AG10803 (cell line): ENCODE data around the gene ARID1B.
A peak's percentile ranks its signal among the peaks of the same experiment; 100 is the strongest.

ENCODE experiments used
- DNase-seq: peaks from one replicate; pipeline ENCODE4 v3.0.0; 2010; ENCODE audit warnings: low read depth
- H3K4me3 ChIP-seq: 2 replicates; pipeline ENCODE4 v1.5.1; 2011; ENCODE audit warnings: mild to moderate bottlenecking, low read length, control low read depth
- TF ChIP-seq, protein P1 (sequence below): conservative IDR thresholded peaks from 2 replicates; pipeline ENCODE4 v1.5.1; 2011; ENCODE audit warnings: mild to moderate bottlenecking, low read length, control low read depth, inconsistent platforms

ARID1B gene

DNA sequence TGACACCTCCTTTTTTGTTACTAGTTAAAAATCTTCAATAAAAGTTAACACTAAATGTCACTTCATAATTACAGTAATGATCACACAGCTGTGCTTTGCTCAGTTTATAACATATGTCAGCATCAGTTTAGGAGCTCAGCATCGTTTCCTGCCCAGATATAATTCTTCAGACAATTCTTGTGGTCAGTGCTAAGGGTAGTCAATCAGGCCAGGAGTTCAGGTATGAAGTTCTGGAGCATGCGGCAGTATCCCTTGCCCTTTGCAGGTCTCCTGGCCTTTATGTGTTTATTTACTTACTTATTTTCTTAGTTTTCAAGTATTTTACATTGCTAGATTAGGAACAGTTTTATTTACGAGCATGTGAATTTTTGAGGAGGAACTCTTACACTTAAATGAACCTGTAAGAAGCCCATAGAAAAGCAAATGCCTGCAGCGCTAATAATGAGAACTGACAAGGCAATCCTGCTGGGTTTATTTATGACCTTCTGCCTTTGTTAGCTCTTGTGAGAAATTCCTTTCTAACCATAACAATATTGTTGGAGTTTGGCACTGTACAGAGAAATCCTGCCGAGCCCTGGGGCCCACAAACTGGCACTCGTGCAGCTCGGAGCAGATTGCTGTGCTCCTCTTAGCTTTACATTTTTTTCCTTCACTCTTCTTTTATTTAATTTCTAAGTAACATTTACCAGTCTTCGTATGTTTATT is 293.4 kb downstream of the ARID1B start:
- peak; percentile 67 for DNase-seq

DNA sequence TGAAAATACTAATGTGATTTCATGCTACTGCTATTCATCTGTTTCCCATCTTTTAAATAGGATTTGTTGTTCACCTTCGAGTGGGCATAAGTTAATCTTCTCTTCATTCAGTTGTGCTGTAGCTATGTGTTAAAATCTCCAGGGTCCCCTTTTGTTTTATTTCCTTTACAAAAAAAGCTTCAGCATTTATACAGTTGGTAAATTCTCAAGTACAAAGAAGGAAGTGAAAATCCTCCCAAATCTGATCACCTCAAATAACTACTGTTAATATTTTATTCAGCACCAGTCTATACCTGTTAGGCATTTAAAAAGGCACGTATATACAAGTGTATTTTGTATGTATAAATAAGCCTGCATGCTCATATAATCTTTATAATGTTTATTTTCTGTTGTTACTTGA is 294.9 kb downstream of the ARID1B start:
- TF ChIP-seq, protein P1, sequence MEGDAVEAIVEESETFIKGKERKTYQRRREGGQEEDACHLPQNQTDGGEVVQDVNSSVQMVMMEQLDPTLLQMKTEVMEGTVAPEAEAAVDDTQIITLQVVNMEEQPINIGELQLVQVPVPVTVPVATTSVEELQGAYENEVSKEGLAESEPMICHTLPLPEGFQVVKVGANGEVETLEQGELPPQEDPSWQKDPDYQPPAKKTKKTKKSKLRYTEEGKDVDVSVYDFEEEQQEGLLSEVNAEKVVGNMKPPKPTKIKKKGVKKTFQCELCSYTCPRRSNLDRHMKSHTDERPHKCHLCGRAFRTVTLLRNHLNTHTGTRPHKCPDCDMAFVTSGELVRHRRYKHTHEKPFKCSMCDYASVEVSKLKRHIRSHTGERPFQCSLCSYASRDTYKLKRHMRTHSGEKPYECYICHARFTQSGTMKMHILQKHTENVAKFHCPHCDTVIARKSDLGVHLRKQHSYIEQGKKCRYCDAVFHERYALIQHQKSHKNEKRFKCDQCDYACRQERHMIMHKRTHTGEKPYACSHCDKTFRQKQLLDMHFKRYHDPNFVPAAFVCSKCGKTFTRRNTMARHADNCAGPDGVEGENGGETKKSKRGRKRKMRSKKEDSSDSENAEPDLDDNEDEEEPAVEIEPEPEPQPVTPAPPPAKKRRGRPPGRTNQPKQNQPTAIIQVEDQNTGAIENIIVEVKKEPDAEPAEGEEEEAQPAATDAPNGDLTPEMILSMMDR = no peak
- no peak for DNase-seq
- H3K4me3 ChIP-seq = no peak overlapping the region

More for the DNA sequence above, 293.4 kb downstream of the ARID1B start:
- no peak overlapping the region for H3K4me3 ChIP-seq
- TF ChIP-seq, protein P1 = no peak

DNA sequence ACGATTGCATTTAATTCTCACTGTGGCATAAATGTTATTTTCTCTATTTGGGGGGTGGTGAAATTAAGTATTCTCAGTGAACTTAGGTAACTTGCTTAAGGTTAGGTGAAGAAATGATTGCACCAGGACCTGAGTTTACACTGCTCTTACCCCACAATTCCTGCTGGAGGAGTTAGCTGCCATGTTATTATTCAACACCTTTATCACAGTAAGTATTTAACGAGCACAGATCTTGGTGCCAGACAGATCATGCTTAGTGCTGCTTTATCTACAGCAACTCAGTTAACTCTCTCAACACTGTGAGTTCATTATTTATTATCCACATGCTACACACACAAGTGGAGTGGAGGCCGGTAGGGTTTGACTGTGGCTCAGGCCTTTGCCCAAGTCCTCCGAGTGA is 296.4 kb downstream of the ARID1B start:
- TF ChIP-seq, protein P1 = no peak
- H3K4me3 ChIP-seq = no peak overlapping the region
- DNase-seq = no peak

DNA sequence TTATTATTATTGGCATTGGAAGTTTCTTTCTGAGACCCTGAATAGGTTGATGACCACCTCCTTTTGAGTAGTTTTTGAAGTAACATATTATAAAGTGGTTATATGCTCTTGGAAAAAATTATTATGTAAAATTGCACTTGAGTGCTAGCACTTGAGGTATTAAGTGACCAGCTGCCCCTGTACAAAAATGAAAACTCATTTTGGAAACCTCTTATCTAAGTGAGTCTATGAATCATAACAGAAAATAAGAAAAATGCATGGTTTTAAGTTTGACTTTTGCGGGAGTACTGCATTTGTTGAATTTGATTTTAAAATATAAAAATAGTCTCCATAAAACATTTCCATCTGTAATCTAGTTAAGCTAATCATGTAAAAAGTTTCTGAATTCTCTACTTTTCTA is 297.8 kb downstream of the ARID1B start:
- H3K4me3 ChIP-seq = no peak overlapping the region
- DNase-seq = no peak
- TF ChIP-seq, protein P1 = no peak

DNA sequence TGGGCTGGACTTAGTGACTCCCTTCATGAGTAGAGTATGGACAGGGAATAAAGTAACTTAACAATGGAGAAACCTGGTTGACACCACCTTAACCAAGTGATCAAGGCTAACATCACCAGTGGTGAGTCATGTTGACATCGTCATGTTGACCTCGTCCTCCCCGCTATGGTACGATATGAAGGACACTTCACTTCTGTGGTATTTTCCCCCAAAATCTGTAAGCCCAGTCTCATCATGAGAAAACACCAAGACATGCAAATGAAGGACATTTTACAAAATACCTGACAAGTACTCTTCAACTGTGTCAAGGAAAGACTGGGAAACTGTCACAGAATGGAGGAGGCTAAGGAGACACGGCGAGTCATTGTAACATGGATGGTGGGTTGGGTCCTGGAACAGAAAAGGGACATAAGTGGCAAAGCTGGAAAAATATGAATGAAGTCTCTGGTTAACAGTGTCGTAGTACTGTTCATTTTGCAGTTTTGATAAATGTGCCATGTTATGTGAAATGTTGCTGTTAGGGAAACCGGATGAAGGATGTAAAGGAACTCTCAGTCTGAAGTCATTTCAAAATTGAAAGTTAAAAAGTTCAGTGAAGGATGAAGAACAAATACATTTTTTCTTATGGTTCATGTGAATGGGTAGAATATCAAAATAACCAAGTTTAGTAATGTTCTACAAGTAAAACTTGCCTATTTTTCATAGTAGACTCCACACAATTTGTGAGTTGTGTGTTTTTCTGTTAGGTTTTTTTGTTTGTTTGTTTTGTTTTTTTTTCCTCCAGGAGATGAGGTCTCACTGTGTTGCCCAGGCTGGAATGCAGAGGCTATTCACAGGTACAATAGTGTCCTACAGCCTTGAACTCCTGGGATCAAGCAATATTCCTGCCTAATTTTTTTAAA is 298.6 kb downstream of the ARID1B start:
- H3K4me3 ChIP-seq = no peak overlapping the region
- no peak for DNase-seq
- TF ChIP-seq, protein P1 = no peak

DNA sequence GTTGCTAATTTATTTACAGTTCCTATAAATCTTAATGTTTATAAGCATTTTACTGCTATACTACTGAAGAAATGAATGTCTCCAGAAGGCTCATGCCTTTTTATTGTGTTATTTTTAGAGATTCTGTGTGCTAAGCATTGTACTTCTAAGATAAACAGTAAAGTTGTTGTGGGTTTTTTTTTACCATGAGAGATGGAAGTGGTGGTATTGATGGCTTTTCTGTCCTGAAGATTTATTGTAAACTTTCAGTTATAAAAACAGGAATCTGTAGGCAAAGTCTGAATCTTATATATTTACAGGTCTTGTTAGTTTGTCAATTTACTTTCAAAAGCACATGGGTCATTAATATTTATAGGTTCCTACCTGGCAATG is 299.3 kb downstream of the ARID1B start:
- no peak for DNase-seq
- no peak overlapping the region for H3K4me3 ChIP-seq
- TF ChIP-seq, protein P1 = no peak

DNA sequence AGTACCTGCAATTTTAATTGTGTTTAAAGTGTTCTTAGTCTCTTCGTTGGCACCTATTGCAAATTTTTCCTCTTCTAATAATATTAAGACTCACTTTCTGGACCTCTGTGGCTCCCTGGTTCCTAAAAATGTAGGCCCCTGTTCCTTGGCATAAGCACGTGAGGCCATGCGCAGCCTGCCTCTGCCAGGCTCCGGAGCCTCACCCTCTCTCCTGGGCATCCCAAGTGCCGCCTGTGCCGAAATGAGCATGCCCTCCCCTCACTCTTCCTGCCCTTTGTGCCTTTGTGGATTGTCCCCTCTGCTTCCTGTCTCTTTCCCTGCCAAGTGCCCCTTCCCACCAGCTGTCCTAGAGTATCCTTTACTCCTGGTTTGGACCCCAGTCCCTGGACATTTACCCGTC is 300.1 kb downstream of the ARID1B start:
- DNase-seq = no peak
- H3K4me3 ChIP-seq = no peak overlapping the region
- TF ChIP-seq, protein P1 = no peak
